Chondrocyte (in vitro differentiated cells): ENCODE results near the gene JUP. TPM values are rescaled to one million over a fixed set of nuclear protein-coding genes. Genes with fewer than 3 reads are reported as not detected.
A peak's percentile ranks its signal among the peaks of the same experiment; 100 is the strongest.

ENCODE experiments used
- DNase-seq: peaks from one replicate; pipeline ENCODE4 v3.0.0; 2021; ENCODE audit warnings: mixed read lengths, low spot score
- H3K27ac Mint-ChIP-seq: one replicate; pipeline ENCODE4 v1.8.0; 2021; ENCODE audit warnings: mild to moderate bottlenecking, moderate library complexity, mixed read lengths; ENCODE audit not compliant: unreplicated experiment
- H3K27me3 Mint-ChIP-seq: 2 replicates; pipeline ENCODE4 v1.8.0; 2021; ENCODE audit warnings: low read depth, mixed read lengths
- H3K36me3 Mint-ChIP-seq: 2 replicates; pipeline ENCODE4 v1.8.0; 2021; ENCODE audit warnings: low read depth, mixed read lengths
- H3K4me1 Mint-ChIP-seq: 2 replicates; pipeline ENCODE4 v1.8.0; 2021; ENCODE audit warnings: low read depth, mild to moderate bottlenecking, mixed read lengths
- H3K4me3 Mint-ChIP-seq: one replicate; pipeline ENCODE4 v1.8.0; 2021; ENCODE audit warnings: mild to moderate bottlenecking, moderate library complexity, mixed read lengths; ENCODE audit not compliant: unreplicated experiment
- H3K9me3 Mint-ChIP-seq: 2 replicates; pipeline ENCODE4 v1.8.0; 2021; ENCODE audit warnings: low read depth, mixed read lengths
- CTCF ChIP-seq: fragments of 200-600 bp; sonication (generic); IDR thresholded peaks from 2 replicates; pipeline ENCODE4 v1.5.0; 2021; ENCODE audit warnings: antibody characterized with exemption, mild to moderate bottlenecking, moderate library complexity
- total RNA-seq: library from RNA; stranded (reverse); gene quantifications from 3 replicates; pipeline ENCODE4 v1.2.1, GENCODE V29; 2021

JUP gene
- total RNA-seq, 1 donor from 2014 or later = 18.8 TPM

DNA sequence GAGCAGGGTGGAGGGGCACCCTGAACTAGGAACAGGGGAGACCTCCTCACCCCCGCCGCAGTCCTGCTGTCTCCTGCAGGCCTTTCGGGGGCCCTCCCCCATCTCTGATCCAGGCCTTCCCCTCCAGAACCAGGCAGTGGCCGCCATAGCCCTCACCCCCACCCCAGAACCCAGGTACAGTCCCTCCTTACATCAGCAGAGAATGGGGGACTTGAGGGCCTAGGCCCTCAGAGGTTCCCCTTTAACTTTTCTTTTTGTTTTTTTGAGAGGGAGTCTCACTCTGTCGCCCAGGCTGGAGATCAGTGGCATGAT lies 47.8 kb downstream of the JUP start:
- DNase-seq = no peak
- TF ChIP-seq CTCF = no peak
- Mint-ChIP-seq H3K4me3 (no peak overlapping the region), H3K27ac (no peak overlapping the region), H3K9me3 (no peaks in the 10 kb centered on the region), H3K27me3 (peaks cover 25% of the 10 kb centered on the region), H3K36me3 (no peaks in the 10 kb centered on the region), H3K4me1 (peaks cover 3% of the 10 kb centered on the region)

DNA sequence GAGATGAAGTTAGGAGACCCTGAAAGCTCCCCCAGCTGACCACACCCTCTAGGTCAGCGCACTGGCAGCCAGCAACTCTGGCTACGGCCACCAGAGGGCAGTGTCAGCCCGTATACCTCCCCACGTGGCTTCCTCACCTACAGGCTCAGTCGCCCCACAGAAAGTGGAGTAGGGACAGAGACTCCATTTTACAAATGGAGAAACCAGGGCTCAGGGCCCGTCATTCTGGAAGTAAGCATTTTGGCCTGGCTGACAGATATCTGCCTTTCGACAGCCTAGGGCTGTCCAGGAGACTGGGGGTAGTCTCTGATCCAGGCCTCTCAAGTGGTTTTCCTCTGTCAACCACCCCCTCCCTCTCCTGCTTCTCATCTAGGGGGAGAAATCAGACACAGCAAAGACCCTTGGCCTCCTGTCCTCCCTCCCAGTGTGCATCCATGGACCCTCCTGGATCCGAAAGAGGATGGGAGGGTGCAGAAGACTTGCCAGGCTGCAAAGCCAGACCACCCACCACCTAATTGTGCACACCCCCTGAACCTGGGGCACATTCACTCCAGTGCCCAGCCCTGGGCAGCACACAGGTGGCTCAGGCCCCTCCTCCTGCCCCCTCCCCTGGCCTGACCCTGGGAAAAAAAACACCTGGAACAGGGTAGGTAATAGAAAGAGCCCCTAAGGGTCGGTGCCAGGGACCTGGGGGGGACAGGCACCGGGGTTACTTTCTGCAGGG lies 48.3 kb downstream of the JUP start:
- H3K4me1 Mint-ChIP-seq = peaks cover 6% of the 10 kb centered on the region
- no peaks in the 10 kb centered on the region for H3K36me3 Mint-ChIP-seq
- no peaks in the 10 kb centered on the region for H3K9me3 Mint-ChIP-seq
- peaks cover 27% of the 10 kb centered on the region for H3K27me3 Mint-ChIP-seq
- no peak overlapping the region for H3K4me3 Mint-ChIP-seq
- TF ChIP-seq CTCF = peak; percentile 99
- no peak overlapping the region for H3K27ac Mint-ChIP-seq
- DNase-seq = no peak

DNA sequence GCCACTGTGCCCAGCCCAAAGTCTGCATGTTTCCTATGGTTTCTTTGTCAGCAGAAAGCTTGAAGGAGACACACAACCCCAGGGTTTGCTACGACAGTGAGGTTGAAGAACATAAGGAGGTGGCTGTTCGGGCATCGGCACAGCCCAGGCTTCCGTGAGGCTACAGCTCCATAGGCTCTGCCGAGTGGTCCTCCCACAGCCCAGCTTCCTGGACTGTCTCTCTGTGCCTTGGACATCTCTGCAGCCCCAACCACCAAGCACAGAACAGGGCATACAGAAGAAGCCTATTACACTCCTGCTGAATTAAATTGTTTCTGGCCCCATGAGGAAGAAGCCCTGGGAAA lies 48.9 kb downstream of the JUP start:
- TF ChIP-seq CTCF = no peak
- Mint-ChIP-seq H3K36me3 (peaks cover under 1% of the 10 kb centered on the region), H3K27me3 (peaks cover 28% of the 10 kb centered on the region), H3K4me1 (peaks cover 6% of the 10 kb centered on the region), H3K9me3 (no peaks in the 10 kb centered on the region), H3K27ac (no peak overlapping the region), H3K4me3 (no peak overlapping the region)
- DNase-seq = no peak

GRCh38 chr17:41736983-41737679 lies 49.4 kb downstream of the JUP start:
- Mint-ChIP-seq H3K9me3 (no peaks in the 10 kb centered on the region), H3K4me1 (peaks cover 6% of the 10 kb centered on the region), H3K36me3 (peaks cover 1% of the 10 kb centered on the region), H3K27me3 (peaks cover 33% of the 10 kb centered on the region), H3K27ac (no peak overlapping the region), H3K4me3 (no peak overlapping the region)
- no peak for DNase-seq
- no peak for TF ChIP-seq CTCF

- H3K27me3 Mint-ChIP-seq = peaks cover 47% of the 10 kb centered on the region
- no peak overlapping the region for H3K27ac Mint-ChIP-seq
- H3K4me3 Mint-ChIP-seq = no peak overlapping the region
- peaks cover 4% of the 10 kb centered on the region for H3K36me3 Mint-ChIP-seq
- TF ChIP-seq CTCF = no peak
- H3K4me1 Mint-ChIP-seq = peaks cover 6% of the 10 kb centered on the region
- no peaks in the 10 kb centered on the region for H3K9me3 Mint-ChIP-seq
- no peak for DNase-seq
These were observed 50.8 kb downstream of the JUP start for GRCh38 chr17:41735744-41736143.
